Lower leg skin (tissue), 4 donors: ENCODE results near the gene SEL1L3. TPM values are rescaled to one million over a fixed set of nuclear protein-coding genes. Genes with fewer than 3 reads are reported as not detected.

ENCODE experiments used
- DNase-seq, 2 donors: peaks; one replicate each; pipeline ENCODE4 v3.0.0-alpha.2; 2019; ENCODE audit warnings: low spot score in 2 of 2
- H3K4me3 ChIP-seq: fragments of 200-600 bp; sonication (generic); 2 replicates; pipeline ENCODE4 v1.5.1; 2017; ENCODE audit warnings: mild to moderate bottlenecking, low read depth; ENCODE audit not compliant: poor library complexity, severe bottlenecking
- CTCF ChIP-seq, 3 donors: fragments of 450-650 bp; IDR thresholded peaks; one replicate each; pipeline ENCODE4 v1.5.1; 2016; ENCODE audit warnings: antibody characterized with exemption in 3 of 3, mild to moderate bottlenecking in 3 of 3, moderate library complexity in 2 of 3
- POLR2A ChIP-seq, 2 donors: fragments of 450-650 bp; IDR thresholded peaks; one replicate each; pipeline ENCODE4 v1.6.1; 2016 to 2017; ENCODE audit warnings: antibody characterized with exemption in 2 of 2, mild to moderate bottlenecking in 1 of 2, moderate library complexity in 1 of 2
- WGBS, 2 donors: methylation state at CpG; one replicate each; pipeline ENCODE4 v1.1.5; 2018; 5-methylcytosine and 5-hydroxymethylcytosine counted together
- intact Hi-C: fragments of 100-400 bp; cut with DNase I; formaldehyde crosslinking; loops from one replicate; pipeline ENCODE4 v1.15.0; 2023; ENCODE audit warnings: low total_unique reads
- total RNA-seq, 4 donors: library from RNA; depleted of rRNA; stranded (reverse); fragments of >200 nt; gene quantifications; one replicate each; pipeline ENCODE4 v1.1.0, GENCODE V29; 2016

The SEL1L3 gene
- total RNA-seq, 4 donors from 2014 or later: 5.2 to 20.1 (median 5.9) TPM

- WGBS, 2 donors: 45 to 51% methylated on average over 8 of the region's 8 CpGs
- no peak overlapping the region for H3K4me3 ChIP-seq
- intact Hi-C loops: loop anchor here (10.0 kb wide), 1 partner anchor 333 kb away; no protein-coding TSS in a partner anchor
- peak; percentile 25 to 70 for DNase-seq
- TF ChIP-seq CTCF (IDR thresholded peaks at IDR 0.05): no peak
- no peak for TF ChIP-seq POLR2A (IDR thresholded peaks at IDR 0.05)
Observed at GRCh38 chr4:25767877-25768725, 94.7 kb downstream of the SEL1L3 start.

- TF ChIP-seq CTCF (IDR thresholded peaks at IDR 0.05) (no peak), POLR2A (IDR thresholded peaks at IDR 0.05) (no peak)
- H3K4me3 ChIP-seq: no peak overlapping the region
- DNase-seq: no peak
- WGBS, 2 donors: 80 to 85% methylated on average over 11 of the region's 11 CpGs
- intact Hi-C loops: loop anchor here (10.0 kb wide), 1 partner anchor 326 kb away; no protein-coding TSS in a partner anchor
Observed at GRCh38 chr4:25760518-25761157, 102.2 kb downstream of the SEL1L3 start.

DNA sequence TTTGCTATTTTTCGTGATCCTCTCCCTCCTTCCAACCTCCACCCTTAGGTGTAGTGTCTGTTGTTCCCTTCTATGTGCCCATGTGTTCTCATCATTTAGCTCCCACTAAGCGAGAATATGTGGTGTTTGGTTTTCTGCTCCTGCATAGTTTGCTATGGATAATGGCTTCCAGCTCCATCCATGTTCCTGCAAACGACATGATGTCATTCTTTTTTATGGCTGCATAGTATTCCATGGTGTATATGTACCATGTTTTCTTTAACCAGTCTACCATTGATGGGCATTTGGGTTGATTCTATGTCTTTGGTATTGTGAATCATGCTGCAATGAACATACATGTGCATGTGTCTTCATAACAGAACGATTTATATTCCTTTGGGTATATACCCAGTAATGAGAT, 102.7 kb downstream of the SEL1L3 start:
- intact Hi-C loops: loop anchor here (10.0 kb wide), 1 partner anchor 325 kb away; no protein-coding TSS in a partner anchor
- no peak overlapping the region for H3K4me3 ChIP-seq
- TF ChIP-seq POLR2A (IDR thresholded peaks at IDR 0.05) (no peak), CTCF (IDR thresholded peaks at IDR 0.05) (no peak)
- no peak for DNase-seq
- WGBS, 2 donors: 91 to 97% methylated on average over 4 of the region's 4 CpGs

- 81 to 84% methylated on average over 8 of the region's 8 CpGs for WGBS, 2 donors
- no peak for TF ChIP-seq POLR2A (IDR thresholded peaks at IDR 0.05)
- no peak overlapping the region for H3K4me3 ChIP-seq
- no peak for DNase-seq
- intact Hi-C loops: no loop called here
Observed at GRCh38 chr4:25759101-25759500, 103.7 kb downstream of the SEL1L3 start.

GRCh38 chr4:25757452-25757851, 105.3 kb downstream of the SEL1L3 start:
- 93% methylated on average over 8 of the region's 8 CpGs for WGBS, 2 donors
- TF ChIP-seq POLR2A (IDR thresholded peaks at IDR 0.05) (no peak), CTCF (IDR thresholded peaks at IDR 0.05) (no peak)
- no peak overlapping the region for H3K4me3 ChIP-seq
- DNase-seq: no peak
- intact Hi-C loops: no loop called here

GRCh38 chr4:25756503-25756902, 106.3 kb downstream of the SEL1L3 start:
- 87% methylated on average over 5 of the region's 5 CpGs for WGBS, 2 donors
- DNase-seq: no peak
- intact Hi-C loops: no loop called here
- TF ChIP-seq POLR2A (IDR thresholded peaks at IDR 0.05) (no peak), CTCF (IDR thresholded peaks at IDR 0.05) (no peak)
- H3K4me3 ChIP-seq: no peak overlapping the region
